GM18505 (cell line): ENCODE measurements around the gene METTL25B.

Experiments
- ATAC-seq: cut with Tn5 transposase; IDR thresholded peaks from one replicate; pipeline ENCODE4 v1.9.1; 2021; ENCODE audit not compliant: unreplicated experiment
- POLR2A ChIP-seq: IDR thresholded peaks from 4 replicates; pipeline ENCODE4 v1.6.1; 2011; ENCODE audit warnings: borderline replicate concordance; ENCODE audit not compliant: insufficient read depth, insufficient read length; ENCODE audit errors: extremely low read depth

METTL25B gene

DNA sequence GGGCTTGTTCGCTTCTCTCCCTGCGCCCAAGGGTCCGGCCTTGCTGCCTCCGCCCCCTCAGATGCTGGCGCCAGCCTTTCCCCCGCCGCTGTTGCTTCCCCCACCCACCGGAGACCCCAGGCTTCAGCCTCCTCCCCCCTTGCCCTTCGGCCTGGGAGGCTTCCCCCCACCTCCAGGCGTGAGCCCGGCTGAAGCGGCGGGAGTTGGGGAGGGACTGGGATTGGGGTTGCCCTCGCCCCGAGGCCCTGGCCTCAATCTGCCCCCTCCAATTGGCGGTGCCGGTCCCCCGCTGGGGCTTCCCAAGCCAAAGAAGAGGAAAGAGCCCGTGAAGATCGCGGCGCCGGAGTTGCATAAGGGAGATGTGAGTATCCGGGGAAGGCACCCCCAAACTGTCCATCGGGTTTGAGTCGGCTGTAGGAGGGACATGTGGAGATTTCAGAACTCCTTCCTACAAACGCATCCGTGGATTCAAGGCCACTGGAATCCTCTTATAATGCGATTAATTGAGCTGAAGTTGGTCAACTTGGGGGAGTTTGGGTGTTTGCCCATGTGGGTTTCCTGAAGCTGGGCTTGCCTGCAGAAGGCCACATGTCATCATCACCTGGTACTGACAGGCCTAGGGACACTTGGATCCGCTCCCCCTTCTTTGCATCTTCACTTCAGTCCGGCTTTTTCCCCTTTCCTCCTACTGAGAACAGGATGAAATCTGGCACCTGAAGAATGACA, 39.8 kb downstream of the METTL25B start:
- ATAC-seq: peak; percentile 13
- peak; percentile 11 for TF ChIP-seq POLR2A

- TF ChIP-seq POLR2A: no peak
- no peak for ATAC-seq
Measured at GRCh38 chr1:156768610-156769295, 40.5 kb downstream of the METTL25B start.

DNA sequence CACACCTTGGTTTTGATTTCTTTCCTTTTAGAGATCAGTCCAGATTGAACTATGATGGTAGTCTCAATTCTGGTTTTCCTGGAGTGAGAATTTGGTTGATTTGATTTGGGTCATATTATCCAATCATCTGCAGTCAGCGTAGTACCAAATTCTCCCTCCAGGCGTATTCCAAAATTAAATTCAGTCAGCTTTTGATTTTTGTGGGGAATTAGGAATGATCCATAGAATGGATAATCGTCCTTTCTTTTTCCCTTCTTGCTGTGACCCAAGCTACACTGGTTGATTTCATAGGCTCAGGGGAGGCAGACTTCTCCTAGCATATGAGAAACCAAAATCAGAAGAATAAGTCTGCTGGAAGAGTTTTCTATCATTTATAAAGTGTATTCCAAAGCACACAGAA, 44.0 kb downstream of the METTL25B start:
- no peak for TF ChIP-seq POLR2A
- no peak for ATAC-seq

- TF ChIP-seq POLR2A: no peak
- ATAC-seq: no peak
Measured at GRCh38 chr1:156772728-156773497, 44.6 kb downstream of the METTL25B start.

GRCh38 chr1:156773607-156774006, 45.3 kb downstream of the METTL25B start:
- no peak for TF ChIP-seq POLR2A

GRCh38 chr1:156775799-156776198, 47.5 kb downstream of the METTL25B start:
- no peak for TF ChIP-seq POLR2A
- no peak for ATAC-seq

More at GRCh38 chr1:156773607-156774006, 45.3 kb downstream of the METTL25B start:
- ATAC-seq: no peak

DNA sequence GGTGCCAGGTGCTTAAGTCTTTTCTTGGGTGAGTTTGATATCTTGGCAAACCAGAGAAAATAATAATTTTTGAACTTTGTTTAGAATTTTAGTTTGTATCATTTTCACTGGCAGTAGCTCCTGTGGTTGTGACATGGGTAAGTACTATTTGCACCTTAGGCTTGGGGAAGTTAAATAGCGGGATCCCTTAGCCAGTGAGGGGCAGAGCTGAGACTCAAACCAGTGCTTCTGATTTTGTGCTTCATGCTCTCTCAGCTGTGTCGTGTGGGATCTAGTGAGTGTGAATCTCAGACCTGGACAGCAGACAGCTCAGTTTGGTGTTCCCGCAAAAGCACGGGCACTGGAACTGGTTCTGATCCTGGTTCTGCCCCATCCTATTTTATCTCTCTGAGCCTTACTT, 48.7 kb downstream of the METTL25B start:
- no peak for ATAC-seq
- no peak for TF ChIP-seq POLR2A

DNA sequence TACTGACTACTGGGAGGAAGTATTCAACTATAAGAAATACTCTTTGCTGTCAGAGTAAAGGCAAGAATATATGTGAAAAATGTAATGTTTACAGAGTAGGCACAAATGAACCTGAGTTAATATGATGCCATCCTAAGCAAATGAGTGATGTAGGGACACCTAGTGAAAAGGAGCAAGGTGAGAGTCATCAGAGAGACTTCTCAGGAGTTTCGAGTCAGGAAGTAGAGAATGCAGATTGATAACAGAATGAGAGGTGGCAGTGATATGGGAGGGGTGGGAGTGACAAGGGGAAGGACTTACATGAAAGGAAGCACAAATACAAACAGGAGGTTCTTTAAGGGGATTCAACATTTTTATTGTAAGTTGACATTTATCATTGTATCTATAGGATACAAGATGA, 49.3 kb downstream of the METTL25B start:
- ATAC-seq: no peak
- TF ChIP-seq POLR2A: no peak

DNA sequence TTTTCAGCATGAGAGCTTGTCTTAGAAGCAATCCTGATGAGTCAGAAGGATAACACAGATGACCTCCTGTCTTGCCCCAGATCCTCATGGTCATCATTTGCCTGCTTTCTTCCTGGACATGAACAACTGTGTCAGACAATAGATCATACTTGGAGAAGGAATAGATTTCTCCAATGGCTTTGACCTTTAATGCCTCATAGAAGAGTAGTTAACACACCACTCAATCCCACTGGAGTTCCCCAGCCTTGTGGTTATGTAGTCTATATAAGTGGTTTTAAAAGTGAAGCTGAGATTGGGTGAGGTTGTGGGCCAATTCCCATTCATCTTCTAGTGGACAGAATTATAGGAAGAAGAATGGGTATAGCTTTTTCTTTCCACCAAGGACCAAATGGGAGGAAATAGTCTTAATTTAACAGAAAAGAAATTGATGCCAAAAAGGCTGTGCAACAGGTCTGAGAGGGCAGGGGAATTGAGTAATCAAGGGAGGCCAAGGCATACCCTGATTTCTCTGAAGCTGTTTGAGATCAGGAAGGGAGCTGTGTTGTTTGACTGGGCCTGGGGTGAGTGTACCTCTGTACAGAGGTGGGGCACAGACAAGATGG, 53.4 kb downstream of the METTL25B start:
- TF ChIP-seq POLR2A: no peak
- ATAC-seq: no peak

DNA sequence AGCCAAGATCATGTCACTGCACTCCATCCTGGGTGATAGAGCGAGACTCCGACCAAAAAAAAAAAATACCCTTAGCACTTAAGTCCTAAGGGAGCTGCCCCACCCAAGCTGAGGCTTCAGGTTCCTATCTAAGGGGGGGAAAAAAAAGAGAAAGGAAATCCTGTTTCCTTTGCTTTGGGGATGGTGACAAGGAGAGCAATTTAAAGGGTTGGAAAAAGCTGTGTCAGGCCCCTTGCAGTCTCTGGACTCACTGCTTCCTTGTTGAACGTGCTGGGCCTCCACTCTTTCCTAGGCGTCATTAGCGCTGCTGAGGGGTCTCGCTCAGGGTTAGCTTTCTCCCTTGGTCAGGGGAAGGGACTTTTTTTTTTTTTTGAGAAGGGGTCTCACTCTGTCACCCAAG, 57.2 kb downstream of the METTL25B start:
- TF ChIP-seq POLR2A: no peak
- ATAC-seq: no peak
